Panc1 (cell line): Measurements from ENCODE around the gene MLH3.

Experiments used
- POLR2AphosphoS5 ChIP-seq: IDR thresholded peaks from 2 replicates; pipeline ENCODE4 v1.6.1; 2012; ENCODE audit warnings: mild to moderate bottlenecking, low read depth, low read length, moderate library complexity
- SIN3A ChIP-seq: IDR thresholded peaks from 2 replicates; pipeline ENCODE4 v1.6.1; 2012; ENCODE audit warnings: low read depth, mild to moderate bottlenecking, low read length, moderate library complexity, borderline replicate concordance; ENCODE audit not compliant: insufficient read depth
- TCF7L2 ChIP-seq: IDR thresholded peaks from 2 replicates; pipeline ENCODE4 v1.6.1; 2011; ENCODE audit warnings: mild to moderate bottlenecking, low read depth, low read length, inconsistent platforms
- TF ChIP-seq, protein P1 (sequence below): fragments of 450-650 bp; IDR thresholded peaks from 2 replicates; pipeline ENCODE4 v1.5.1; 2017; ENCODE audit warnings: mild to moderate bottlenecking
- TF ChIP-seq, protein P2 (sequence below), 2 experiments: IDR thresholded peaks; 2 replicates each; pipeline ENCODE4 v1.6.1; 2011 to 2012; ENCODE audit warnings: low read depth in 2 of 2, control low read depth in 1 of 2, low read length in 1 of 2, mild to moderate bottlenecking in 1 of 2, moderate library complexity in 1 of 2; ENCODE audit not compliant: insufficient read depth in 1 of 2

DNA sequence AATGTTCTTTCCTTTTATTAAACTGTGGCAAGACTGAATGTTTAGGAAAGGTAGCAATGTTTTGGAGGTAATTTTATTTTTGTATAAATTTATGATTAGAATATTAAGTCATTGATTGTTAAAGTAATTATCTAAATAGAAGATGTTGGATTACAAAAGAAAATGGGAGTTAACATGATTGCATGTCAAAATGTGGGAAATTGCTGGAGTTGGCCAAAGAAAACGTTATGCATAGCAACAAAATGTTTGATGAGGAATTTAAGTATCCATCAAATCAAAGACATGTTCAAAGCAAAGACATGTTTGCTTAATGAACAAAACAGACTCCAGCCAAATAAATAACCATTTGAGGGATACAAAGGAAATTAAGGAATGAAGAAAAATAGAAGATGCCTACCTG is 3.2 kb upstream of the MLH3 start:
- TF ChIP-seq POLR2AphosphoS5 (no peak), TCF7L2 (no peak), SIN3A (no peak)
- TF ChIP-seq, protein P1, sequence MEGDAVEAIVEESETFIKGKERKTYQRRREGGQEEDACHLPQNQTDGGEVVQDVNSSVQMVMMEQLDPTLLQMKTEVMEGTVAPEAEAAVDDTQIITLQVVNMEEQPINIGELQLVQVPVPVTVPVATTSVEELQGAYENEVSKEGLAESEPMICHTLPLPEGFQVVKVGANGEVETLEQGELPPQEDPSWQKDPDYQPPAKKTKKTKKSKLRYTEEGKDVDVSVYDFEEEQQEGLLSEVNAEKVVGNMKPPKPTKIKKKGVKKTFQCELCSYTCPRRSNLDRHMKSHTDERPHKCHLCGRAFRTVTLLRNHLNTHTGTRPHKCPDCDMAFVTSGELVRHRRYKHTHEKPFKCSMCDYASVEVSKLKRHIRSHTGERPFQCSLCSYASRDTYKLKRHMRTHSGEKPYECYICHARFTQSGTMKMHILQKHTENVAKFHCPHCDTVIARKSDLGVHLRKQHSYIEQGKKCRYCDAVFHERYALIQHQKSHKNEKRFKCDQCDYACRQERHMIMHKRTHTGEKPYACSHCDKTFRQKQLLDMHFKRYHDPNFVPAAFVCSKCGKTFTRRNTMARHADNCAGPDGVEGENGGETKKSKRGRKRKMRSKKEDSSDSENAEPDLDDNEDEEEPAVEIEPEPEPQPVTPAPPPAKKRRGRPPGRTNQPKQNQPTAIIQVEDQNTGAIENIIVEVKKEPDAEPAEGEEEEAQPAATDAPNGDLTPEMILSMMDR: no peak
- TF ChIP-seq, protein P2, sequence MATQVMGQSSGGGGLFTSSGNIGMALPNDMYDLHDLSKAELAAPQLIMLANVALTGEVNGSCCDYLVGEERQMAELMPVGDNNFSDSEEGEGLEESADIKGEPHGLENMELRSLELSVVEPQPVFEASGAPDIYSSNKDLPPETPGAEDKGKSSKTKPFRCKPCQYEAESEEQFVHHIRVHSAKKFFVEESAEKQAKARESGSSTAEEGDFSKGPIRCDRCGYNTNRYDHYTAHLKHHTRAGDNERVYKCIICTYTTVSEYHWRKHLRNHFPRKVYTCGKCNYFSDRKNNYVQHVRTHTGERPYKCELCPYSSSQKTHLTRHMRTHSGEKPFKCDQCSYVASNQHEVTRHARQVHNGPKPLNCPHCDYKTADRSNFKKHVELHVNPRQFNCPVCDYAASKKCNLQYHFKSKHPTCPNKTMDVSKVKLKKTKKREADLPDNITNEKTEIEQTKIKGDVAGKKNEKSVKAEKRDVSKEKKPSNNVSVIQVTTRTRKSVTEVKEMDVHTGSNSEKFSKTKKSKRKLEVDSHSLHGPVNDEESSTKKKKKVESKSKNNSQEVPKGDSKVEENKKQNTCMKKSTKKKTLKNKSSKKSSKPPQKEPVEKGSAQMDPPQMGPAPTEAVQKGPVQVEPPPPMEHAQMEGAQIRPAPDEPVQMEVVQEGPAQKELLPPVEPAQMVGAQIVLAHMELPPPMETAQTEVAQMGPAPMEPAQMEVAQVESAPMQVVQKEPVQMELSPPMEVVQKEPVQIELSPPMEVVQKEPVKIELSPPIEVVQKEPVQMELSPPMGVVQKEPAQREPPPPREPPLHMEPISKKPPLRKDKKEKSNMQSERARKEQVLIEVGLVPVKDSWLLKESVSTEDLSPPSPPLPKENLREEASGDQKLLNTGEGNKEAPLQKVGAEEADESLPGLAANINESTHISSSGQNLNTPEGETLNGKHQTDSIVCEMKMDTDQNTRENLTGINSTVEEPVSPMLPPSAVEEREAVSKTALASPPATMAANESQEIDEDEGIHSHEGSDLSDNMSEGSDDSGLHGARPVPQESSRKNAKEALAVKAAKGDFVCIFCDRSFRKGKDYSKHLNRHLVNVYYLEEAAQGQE (IDR thresholded peaks at IDR 0.05; ENCODE audit: insufficient read depth in 1 of 2, low read depth in 2 of 2, low read length in 1 of 2): no peak
